ES-I3 (cell line): Measurements from ENCODE around the gene TCFL5.

ENCODE experiments used
- H3K36me3 ChIP-seq: 2 replicates; pipeline ENCODE4 v1.6.1; 2013; ENCODE audit warnings: mild to moderate bottlenecking, low read length, control low read depth, moderate library complexity; ENCODE audit not compliant: insufficient read depth
- H3K4me1 ChIP-seq: 2 replicates; pipeline ENCODE4 v1.6.1; 2013; ENCODE audit warnings: mild to moderate bottlenecking, control low read depth, low read length; ENCODE audit not compliant: insufficient read depth
- H3K9ac ChIP-seq: 2 replicates; pipeline ENCODE4 v1.6.1; 2013; ENCODE audit warnings: low read depth, mild to moderate bottlenecking, low read length, moderate library complexity
- H3K9me3 ChIP-seq: 2 replicates; pipeline ENCODE4 v1.6.1; 2013; ENCODE audit warnings: mild to moderate bottlenecking, low read length, moderate library complexity; ENCODE audit not compliant: control insufficient read depth, insufficient read depth

Gene TCFL5

GRCh38 chr20:62808211-62808865, 53.3 kb downstream of the TCFL5 start:
- Histone ChIP-seq H3K4me1 (no peaks in the 10 kb centered on the region; the same call in 1 of the 2 replicates), H3K9ac (no peak overlapping the region), H3K36me3 (no peaks in the 10 kb centered on the region; the same call in 1 of the 2 replicates), H3K9me3 (no peaks in the 10 kb centered on the region)

DNA sequence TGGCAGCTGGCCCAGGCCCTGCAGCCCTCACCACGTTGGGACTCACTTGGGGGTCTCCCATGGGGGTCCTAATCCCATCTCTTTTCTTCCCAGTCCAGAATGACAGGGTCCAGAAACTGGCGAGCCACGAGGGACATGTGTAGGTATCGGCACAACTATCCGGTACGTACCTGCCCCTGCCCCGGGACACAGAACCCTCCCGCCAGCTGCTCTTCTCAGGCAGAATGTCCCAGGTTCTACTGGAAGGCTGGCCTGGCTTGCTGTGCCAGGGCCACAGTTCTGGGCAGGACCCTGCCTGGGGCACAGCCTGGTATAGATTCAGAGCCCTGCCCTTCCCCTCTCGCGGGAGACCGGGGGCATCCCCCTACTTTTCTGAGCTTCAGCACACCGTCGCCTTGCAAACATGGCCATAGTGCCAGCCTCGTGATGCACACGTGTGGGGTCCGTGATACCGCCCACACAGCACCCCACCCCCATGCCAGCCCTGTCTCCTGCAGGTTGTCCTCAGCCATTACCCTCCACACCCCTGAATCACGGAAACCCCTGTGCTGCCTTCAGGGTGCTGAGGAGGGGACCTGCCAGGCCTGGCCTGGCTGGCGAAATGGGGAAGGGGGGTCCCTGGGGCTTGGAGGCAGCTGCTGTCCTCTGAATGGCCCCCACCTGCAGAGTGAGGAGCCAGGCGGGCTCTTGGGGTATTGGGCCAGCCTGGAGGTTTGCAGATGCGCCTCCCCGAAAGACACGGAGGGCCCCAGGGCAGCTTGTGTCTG, 54.0 kb downstream of the TCFL5 start:
- no peaks in the 10 kb centered on the region for H3K9me3 ChIP-seq
- H3K4me1 ChIP-seq: no peaks in the 10 kb centered on the region; the same call in 1 of the 2 replicates
- no peak overlapping the region for H3K9ac ChIP-seq
- H3K36me3 ChIP-seq: no peaks in the 10 kb centered on the region; the same call in 1 of the 2 replicates

DNA sequence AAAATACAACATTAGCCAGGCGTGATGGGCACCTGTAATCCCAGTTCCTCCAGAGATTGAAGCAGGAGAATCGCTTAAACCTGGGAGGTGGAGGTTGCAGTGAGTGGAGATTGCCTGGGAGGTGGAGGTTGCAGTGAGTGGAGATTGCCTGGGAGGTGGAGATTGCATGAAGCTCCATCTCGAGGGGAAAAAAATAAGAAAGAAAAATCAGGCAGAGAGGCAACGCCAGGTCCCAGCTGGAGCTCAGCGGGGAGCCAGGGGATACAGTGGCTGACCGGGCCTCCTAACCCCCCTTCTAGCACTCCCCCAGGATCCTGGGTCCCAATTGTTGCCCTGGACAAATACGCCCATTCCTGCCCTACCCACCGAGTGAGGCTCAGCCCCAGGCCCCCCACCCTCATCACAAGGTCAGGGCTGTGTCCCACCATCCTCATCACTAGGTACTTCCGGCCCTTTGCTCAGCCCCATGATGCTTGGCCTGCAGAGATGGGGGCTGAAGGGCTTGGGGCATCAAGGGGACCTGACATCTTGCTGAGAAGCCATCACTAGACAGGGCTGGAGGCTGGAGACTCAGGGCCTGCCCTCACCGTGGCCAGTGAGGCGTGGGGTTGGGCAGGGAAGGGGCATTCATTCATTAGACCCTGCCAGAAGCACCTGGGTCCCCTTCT, 55.1 kb downstream of the TCFL5 start:
- H3K9ac ChIP-seq: no peak overlapping the region

DNA sequence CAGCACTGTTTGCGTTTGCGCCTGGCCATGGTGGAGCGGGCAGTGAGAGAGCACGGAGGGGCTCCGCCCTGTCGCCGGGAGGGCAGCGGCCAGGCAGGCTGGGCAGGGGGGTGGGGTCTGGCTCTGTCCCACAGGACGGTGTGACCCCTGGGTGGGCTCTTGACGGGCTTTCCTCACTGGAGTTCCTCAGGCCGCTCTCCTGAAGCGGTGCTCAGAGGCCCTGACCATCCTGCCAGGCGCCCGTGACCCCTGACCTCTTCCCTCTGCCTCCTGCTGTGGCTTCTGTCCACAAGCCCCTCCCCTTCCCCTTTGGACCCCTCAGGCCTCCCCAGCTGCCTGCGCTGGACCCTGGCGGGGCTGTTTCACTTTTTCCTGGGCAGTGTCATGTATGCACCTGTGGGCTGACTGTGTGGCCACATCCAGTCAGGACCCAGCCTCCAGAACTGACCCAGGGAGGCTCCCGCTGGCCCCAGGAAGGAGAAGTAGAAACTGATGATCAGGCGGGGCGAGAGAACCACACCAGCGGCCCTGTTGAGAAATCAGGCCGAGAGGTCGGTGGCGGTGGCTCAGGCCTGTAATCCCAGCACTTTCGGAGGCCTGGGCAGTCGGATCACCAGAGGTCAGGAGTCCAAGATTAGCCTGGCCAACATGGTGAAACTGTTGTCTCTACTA, 55.8 kb downstream of the TCFL5 start:
- Histone ChIP-seq H3K4me1 (no peaks in the 10 kb centered on the region; the same call in 1 of the 2 replicates), H3K9ac (peak overlapping the region; percentile 71; the same call in 1 of the 2 replicates), H3K36me3 (no peaks in the 10 kb centered on the region; the same call in 1 of the 2 replicates), H3K9me3 (no peaks in the 10 kb centered on the region)

More for the DNA sequence above, 55.1 kb downstream of the TCFL5 start:
- H3K36me3 ChIP-seq: no peaks in the 10 kb centered on the region; the same call in 1 of the 2 replicates
- no peaks in the 10 kb centered on the region for H3K9me3 ChIP-seq
- H3K4me1 ChIP-seq: no peaks in the 10 kb centered on the region; the same call in 1 of the 2 replicates

- H3K36me3 ChIP-seq: no peaks in the 10 kb centered on the region; the same call in 1 of the 2 replicates
- no peaks in the 10 kb centered on the region for H3K9me3 ChIP-seq
- peak overlapping the region; percentile 71; the same call in 1 of the 2 replicates for H3K9ac ChIP-seq
- H3K4me1 ChIP-seq: no peaks in the 10 kb centered on the region; the same call in 1 of the 2 replicates
Measured at GRCh38 chr20:62805155-62805710, 56.4 kb downstream of the TCFL5 start.

DNA sequence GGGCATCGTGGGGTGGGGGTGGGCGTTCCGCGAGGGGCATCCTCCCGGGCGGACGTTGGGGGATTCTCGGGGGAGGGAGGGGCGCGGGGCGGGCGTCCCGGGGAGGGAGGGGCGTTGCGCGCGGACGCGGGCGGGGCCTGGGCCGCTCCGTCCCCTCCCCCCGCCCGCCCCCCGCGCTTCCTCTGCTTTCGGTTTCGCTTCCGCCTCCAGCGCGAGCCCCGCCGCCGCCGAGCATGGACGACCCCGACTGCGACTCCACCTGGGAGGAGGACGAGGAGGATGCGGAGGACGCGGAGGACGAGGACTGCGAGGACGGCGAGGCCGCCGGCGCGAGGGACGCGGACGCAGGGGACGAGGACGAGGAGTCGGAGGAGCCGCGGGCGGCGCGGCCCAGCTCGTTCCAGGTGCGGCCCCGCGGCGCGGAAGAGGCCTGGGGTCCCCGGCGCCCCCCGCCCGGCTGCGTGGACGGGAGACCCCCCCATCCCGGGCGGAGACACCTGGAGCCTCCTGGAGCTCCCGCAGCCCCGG, 56.9 kb downstream of the TCFL5 start, which contains the start of gene OGFR:
OGFR (plus strand) TSS at position 209 of the 528 bp plus-strand sequence; CDS start at position 234, 25 bp downstream.
- Histone ChIP-seq H3K4me1 (no peaks in the 10 kb centered on the region; the same call in 1 of the 2 replicates), H3K9me3 (no peaks in the 10 kb centered on the region), H3K36me3 (no peaks in the 10 kb centered on the region; the same call in 1 of the 2 replicates), H3K9ac (peak within 1 kb of the TSS; percentile 71)

DNA sequence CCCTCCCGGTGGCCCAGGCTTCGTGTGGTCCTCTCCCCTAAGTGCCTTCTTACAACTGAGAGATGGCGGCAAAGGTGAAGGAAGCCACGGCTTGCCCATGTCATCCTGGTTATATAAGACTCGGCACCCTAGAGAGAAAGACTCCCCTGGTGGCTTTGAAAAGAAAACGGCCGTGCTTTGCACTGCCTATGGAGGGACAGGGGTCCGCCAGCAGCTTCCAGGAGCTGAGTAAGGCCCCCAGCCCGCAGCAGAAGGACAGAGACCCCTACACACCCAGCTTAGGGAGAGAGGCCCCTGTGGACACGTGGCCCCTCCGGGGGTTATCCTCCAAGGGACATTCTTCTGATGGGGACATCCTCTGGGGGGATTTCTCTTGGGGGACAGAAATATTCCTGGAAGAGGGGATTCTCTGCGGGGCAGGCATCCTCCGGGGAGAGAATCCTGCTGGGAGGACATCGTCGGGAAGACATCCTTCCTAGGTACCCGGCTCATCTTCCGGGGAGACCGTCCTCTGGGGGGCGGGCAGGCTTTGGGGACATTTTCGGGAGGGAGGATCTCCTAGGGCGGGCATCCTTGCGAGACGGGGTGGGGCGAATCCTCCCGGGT, 57.5 kb downstream of the TCFL5 start:
- Histone ChIP-seq H3K4me1 (no peaks in the 10 kb centered on the region; the same call in 1 of the 2 replicates), H3K9me3 (no peaks in the 10 kb centered on the region), H3K9ac (peak overlapping the region; percentile 43), H3K36me3 (no peaks in the 10 kb centered on the region; the same call in 1 of the 2 replicates)

GRCh38 chr20:62802026-62802712, 59.5 kb downstream of the TCFL5 start:
- Histone ChIP-seq H3K36me3 (no peaks in the 10 kb centered on the region), H3K9me3 (no peaks in the 10 kb centered on the region), H3K4me1 (no peaks in the 10 kb centered on the region; the same call in 1 of the 2 replicates), H3K9ac (no peak overlapping the region)

- H3K4me1 ChIP-seq: no peaks in the 10 kb centered on the region; the same call in 1 of the 2 replicates
- H3K9ac ChIP-seq: no peak overlapping the region
- no peaks in the 10 kb centered on the region for H3K9me3 ChIP-seq
- H3K36me3 ChIP-seq: no peaks in the 10 kb centered on the region
Measured at GRCh38 chr20:62801284-62802010, 60.2 kb downstream of the TCFL5 start.

DNA sequence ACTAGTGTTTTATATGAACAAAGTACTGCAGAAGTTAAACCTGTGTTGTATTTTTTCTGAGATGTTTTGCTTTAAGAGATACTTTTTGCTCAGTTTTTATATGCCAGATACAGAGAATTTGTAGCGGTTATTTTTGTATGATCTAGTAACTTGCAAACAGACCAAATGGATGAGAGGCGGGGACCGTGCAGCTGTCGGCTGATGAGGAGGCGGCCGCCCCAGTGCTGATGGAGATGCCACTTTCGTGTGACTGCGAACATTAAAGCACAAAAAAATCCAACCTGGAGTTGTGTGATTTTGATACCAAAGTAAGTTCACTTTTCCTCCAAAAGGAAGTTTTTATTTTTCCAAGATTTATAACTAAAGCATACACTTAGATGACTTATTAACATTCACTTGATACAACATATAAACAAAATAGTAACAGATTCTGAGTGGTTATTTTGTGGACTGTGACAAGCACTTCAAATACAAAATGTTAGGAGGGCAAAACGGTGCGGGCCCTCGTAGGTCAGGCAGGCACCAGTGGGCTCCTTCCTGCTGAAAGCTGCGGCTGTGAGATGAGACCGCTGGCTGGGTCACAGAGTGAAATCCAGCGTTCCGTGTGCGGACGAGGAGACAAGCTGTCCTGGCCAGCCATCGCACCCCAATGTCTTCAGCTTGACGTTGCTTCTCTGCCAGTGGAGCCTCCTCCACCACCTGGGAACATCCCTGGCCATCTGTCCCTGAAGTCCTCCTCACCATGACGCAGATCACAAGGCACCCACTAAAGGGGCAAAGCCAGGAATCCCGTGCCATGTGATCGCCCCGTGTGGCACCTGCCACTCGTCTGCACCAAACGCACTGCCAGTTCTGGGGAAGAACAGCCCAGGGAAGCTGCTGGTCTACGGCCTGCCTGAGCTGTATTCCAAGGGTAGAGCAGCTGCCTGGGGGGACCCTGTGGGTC, 61.0 kb downstream of the TCFL5 start:
- no peaks in the 10 kb centered on the region; the same call in 1 of the 2 replicates for H3K4me1 ChIP-seq
- no peaks in the 10 kb centered on the region for H3K36me3 ChIP-seq
- no peak overlapping the region for H3K9ac ChIP-seq
- H3K9me3 ChIP-seq: no peaks in the 10 kb centered on the region

- H3K9ac ChIP-seq: no peak overlapping the region
- H3K9me3 ChIP-seq: no peaks in the 10 kb centered on the region
- H3K36me3 ChIP-seq: no peaks in the 10 kb centered on the region
- no peaks in the 10 kb centered on the region; the same call in 1 of the 2 replicates for H3K4me1 ChIP-seq
Measured at GRCh38 chr20:62799873-62800272, 61.7 kb downstream of the TCFL5 start.
